HepG2 (cell line): ENCODE results near the gene HELZ2. TPM values are rescaled to one million over a fixed set of nuclear protein-coding genes. Genes with fewer than 3 reads are reported as not detected.

Experiments
- BHLHE40 ChIP-seq: IDR thresholded peaks from 2 replicates; pipeline ENCODE4 v1.6.1; 2011; ENCODE audit warnings: low read length, improper control_type of control experiment
- HNRNPH1 ChIP-seq: fragments of 200-400 bp; formaldehyde crosslinking; optimal IDR thresholded peaks from 2 replicates; pipeline ENCODE3; 2017; ENCODE audit warnings: mild to moderate bottlenecking, low read depth, low read length
- HOMEZ ChIP-seq: IDR thresholded peaks from 2 replicates; pipeline ENCODE4 v1.6.1; 2016; ENCODE audit warnings: low read depth
- JUN ChIP-seq: sonication (generic); formaldehyde crosslinking; IDR thresholded peaks from 2 replicates; pipeline ENCODE4 v1.4.0; 2020; ENCODE audit warnings: mild to moderate bottlenecking, missing genetic modification reagents
- KDM3A ChIP-seq: IDR thresholded peaks from 2 replicates; pipeline ENCODE4 v1.6.1; 2018; ENCODE audit warnings: low read depth, missing compliant biosample characterization
- KLF11 ChIP-seq: IDR thresholded peaks from 2 replicates; pipeline ENCODE4 v1.6.1; 2016; ENCODE audit warnings: missing compliant biosample characterization
- MXI1 ChIP-seq: IDR thresholded peaks from 3 replicates; pipeline ENCODE4 v1.6.1; 2012; ENCODE audit warnings: low read depth, low read length, inconsistent platforms, borderline replicate concordance
- NFYB ChIP-seq: sonication (generic); formaldehyde crosslinking; IDR thresholded peaks from 2 replicates; pipeline ENCODE4 v1.4.0; 2020; ENCODE audit warnings: missing genetic modification reagents
- NR3C1 ChIP-seq: sonication (generic); formaldehyde crosslinking; IDR thresholded peaks from 2 replicates; pipeline ENCODE4 v1.4.0; 2020; ENCODE audit warnings: missing genetic modification reagents
- TAF1 ChIP-seq: sonication (generic); formaldehyde crosslinking; IDR thresholded peaks from 2 replicates; pipeline ENCODE4 v1.4.0; 2020; ENCODE audit warnings: missing genetic modification reagents
- TCF12 ChIP-seq, 2 experiments: fragments of 450-650 bp in 1 of 2; sonication (generic) in 1 of 2; formaldehyde crosslinking in 1 of 2; IDR thresholded peaks; 2 replicates each; pipeline versions ENCODE4 v1.6.1 to v1.8.0; 2017 to 2022; ENCODE audit warnings: antibody characterized with exemption in 1 of 2, mild to moderate bottlenecking in 1 of 2, missing genetic modification reagents in 1 of 2, moderate library complexity in 1 of 2
- ZBTB25 ChIP-seq: IDR thresholded peaks from 2 replicates; pipeline ENCODE4 v1.6.1; 2018; ENCODE audit warnings: missing genetic modification reagents
- ZNF574 ChIP-seq: sonication (generic); formaldehyde crosslinking; IDR thresholded peaks from 2 replicates; pipeline ENCODE4 v1.4.0; 2020; ENCODE audit warnings: missing genetic modification reagents
- ZNF609 ChIP-seq: sonication (generic); formaldehyde crosslinking; IDR thresholded peaks from 2 replicates; pipeline ENCODE4 v1.4.0; 2020; ENCODE audit warnings: mild to moderate bottlenecking, missing genetic modification reagents, borderline replicate concordance
- ZNF740 ChIP-seq: sonication (generic); formaldehyde crosslinking; IDR thresholded peaks from 2 replicates; pipeline ENCODE4 v1.4.0; 2020; ENCODE audit warnings: missing genetic modification reagents
- polyA plus RNA-seq, 8 experiments: library from polyadenylated mRNA; depleted of rRNA in 3 of 8; stranded (reverse) in 7 of 8; unstranded in 1 of 8; fragments of >200 nt; fragmentation: Illumina TruSeq in 4 of 8; extraction: Trizol in 4 of 8; gene quantifications; 2 replicates each; pipeline versions ENCODE4 v1.2.1 to v1.2.3, GENCODE V29; 2011 to 2016; ENCODE audit warnings: low read depth in 4 of 8, missing spikeins in 1 of 8, mixed read lengths in 1 of 8; ENCODE audit not compliant: insufficient read depth in 1 of 8
- total RNA-seq, 5 experiments: library from RNA; depleted of rRNA; stranded (reverse); fragments of >200 nt; fragmentation: Illumina TruSeq; extraction: Trizol; gene quantifications; 2 replicates each; pipeline ENCODE4 v1.2.3, GENCODE V29; 2016; ENCODE audit warnings: low read depth in 1 of 5

The HELZ2 gene
- total and polyA plus RNA-seq, 2 of the 13 experiments (the other 11 are each of a cell fraction or from before 2014, with no cell fraction given) = 9.6 to 10.1 TPM

GRCh38 chr20:63580796-63581461 is 6.9 kb upstream of the HELZ2 start (continued):
- no peak for TF ChIP-seq TCF12 (IDR thresholded peaks at IDR 0.05)
- TF ChIP-seq TCF12 (CRISPR knock-in tag; IDR thresholded peaks at IDR 0.05) = no peak
- TF ChIP-seq ZNF740 (CRISPR knock-in tag) = no peak
- TF ChIP-seq BHLHE40 = peak; percentile 39; the same call in 1 of the 2 replicates
- 0 out of 2 replicates have a peak, but pooled peaks have one; percentile 59 for TF ChIP-seq KLF11
- TF ChIP-seq HOMEZ = 0 out of 2 replicates have a peak, but pooled peaks have one; percentile 35
- TF ChIP-seq ZNF609 (CRISPR knock-in tag) = 0 out of 2 replicates have a peak, but pooled peaks have one; percentile 12
- TF ChIP-seq MXI1 = peak; percentile 52; the same call in 1 of the 3 replicates
- no peak for TF ChIP-seq HNRNPH1
- no peak for TF ChIP-seq NR3C1 (CRISPR knock-in tag)
- TF ChIP-seq ZBTB25 (CRISPR knock-in tag) = 0 out of 2 replicates have a peak, but pooled peaks have one; percentile 67
- TF ChIP-seq NFYB (CRISPR knock-in tag) = no peak
- 0 out of 2 replicates have a peak, but pooled peaks have one; percentile 23 for TF ChIP-seq TAF1
- 0 out of 2 replicates have a peak, but pooled peaks have one; percentile 55 for TF ChIP-seq JUN (CRISPR knock-in tag)
- peak; percentile 80; the same call in 1 of the 2 replicates for TF ChIP-seq KDM3A
- peak; percentile 39; the same call in 1 of the 2 replicates for TF ChIP-seq ZNF574
